Large intestine (tissue), 3 donors: ENCODE data around the gene PCBP3. TPM values are rescaled to one million over a fixed set of nuclear protein-coding genes. Genes with fewer than 3 reads are reported as not detected.

Experiments used
- DNase-seq, 2 donors: peaks; one replicate each; pipeline versions ENCODE4 v3.0.0 to v3.0.0-alpha.2; 2013
- H3K27ac ChIP-seq: one replicate; pipeline ENCODE4 v1.5.1; 2013; ENCODE audit warnings: low read length
- H3K27me3 ChIP-seq: 2 replicates; pipeline ENCODE4 v1.6.1; 2013; ENCODE audit warnings: low read length; ENCODE audit not compliant: control insufficient read depth, insufficient read depth
- H3K36me3 ChIP-seq: 2 replicates; pipeline ENCODE4 v1.6.1; 2013; ENCODE audit warnings: low read length; ENCODE audit not compliant: control insufficient read depth, insufficient read depth
- H3K4me1 ChIP-seq: one replicate; pipeline ENCODE4 v1.6.1; 2013; ENCODE audit warnings: low read length; ENCODE audit not compliant: control insufficient read depth, insufficient read depth
- H3K4me3 ChIP-seq: one replicate; pipeline ENCODE4 v1.5.1; 2013; ENCODE audit warnings: low read length
- H3K9me3 ChIP-seq: one replicate; pipeline ENCODE4 v1.6.1; 2013; ENCODE audit warnings: mild to moderate bottlenecking, low read depth, low read length, moderate library complexity; ENCODE audit not compliant: control insufficient read depth
- WGBS: methylation state at CpG from one replicate; pipeline ENCODE4 v1.1.5; 2013; ENCODE audit warnings: low lambda C conversion rate; ENCODE audit not compliant: insufficient coverage; 5-methylcytosine and 5-hydroxymethylcytosine counted together
- polyA plus RNA-seq: library from polyadenylated mRNA; unstranded; fragments of 120-200 nt; gene quantifications from one replicate; pipeline ENCODE4 v1.2.1, GENCODE V29; 2013

PCBP3 gene
- polyA plus RNA-seq, 1 donor, result 7.4 TPM

DNA sequence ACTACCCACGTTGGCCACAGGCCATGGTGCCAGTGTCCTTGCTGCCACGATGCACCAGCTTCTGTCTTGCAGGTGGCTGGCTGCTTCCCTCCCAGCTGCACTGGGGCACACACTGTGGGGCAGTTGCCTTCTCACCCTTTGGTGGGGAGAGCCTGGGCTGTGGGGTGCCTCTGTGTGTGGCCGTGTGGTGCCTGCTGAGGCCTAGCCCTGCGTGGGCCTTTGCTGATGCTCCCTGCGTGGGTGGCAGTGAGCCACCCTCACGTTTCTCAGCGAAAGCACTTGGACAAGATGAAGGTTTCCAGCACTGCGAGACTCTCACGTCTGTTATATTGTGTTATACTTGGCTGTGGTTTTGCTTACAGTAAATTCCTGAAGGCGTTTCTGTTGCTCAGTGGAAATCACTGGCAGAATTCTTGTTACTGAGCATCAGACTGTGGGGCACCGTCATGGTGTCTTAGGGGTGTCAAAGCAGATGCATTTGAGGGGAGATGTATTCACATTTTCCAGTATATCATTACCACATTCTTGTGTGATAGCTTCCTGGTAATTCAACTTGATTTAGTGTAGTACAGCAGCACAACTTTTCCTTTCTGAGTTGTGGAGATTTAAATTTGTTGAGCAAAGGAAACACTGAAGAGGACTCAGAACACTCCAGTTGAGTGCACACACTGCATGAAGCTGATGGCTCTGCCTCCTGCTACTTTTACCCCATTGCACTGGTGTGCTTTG is 124.7 kb downstream of the PCBP3 start:
- peak in 1 of 2 donors; percentile 26 for DNase-seq
- Histone ChIP-seq H3K27me3 (no peaks in the 10 kb centered on the region), H3K4me3 (no peak overlapping the region), H3K36me3 (no peaks in the 10 kb centered on the region), H3K27ac (peak overlapping the region; percentile 51), H3K9me3 (no peaks in the 10 kb centered on the region), H3K4me1 (peaks cover 8% of the 10 kb centered on the region)
- WGBS, result no CpG with 5 or more reads among the region's 11 CpGs

GRCh38 chr21:45768740-45769048 is 125.2 kb downstream of the PCBP3 start:
- H3K9me3 ChIP-seq, result no peaks in the 10 kb centered on the region
- DNase-seq, result no peak
- H3K36me3 ChIP-seq, result no peaks in the 10 kb centered on the region
- no peak overlapping the region for H3K4me3 ChIP-seq
- WGBS, result no CpG with 5 or more reads among the region's 11 CpGs
- peak overlapping the region; percentile 38 for H3K27ac ChIP-seq
- H3K4me1 ChIP-seq, result peaks cover 8% of the 10 kb centered on the region
- H3K27me3 ChIP-seq, result no peaks in the 10 kb centered on the region

- WGBS, result no CpG with 5 or more reads among the region's 14 CpGs
- Histone ChIP-seq H3K4me1 (peaks cover 8% of the 10 kb centered on the region), H3K36me3 (no peaks in the 10 kb centered on the region), H3K27ac (no peak overlapping the region), H3K9me3 (no peaks in the 10 kb centered on the region), H3K27me3 (no peaks in the 10 kb centered on the region), H3K4me3 (no peak overlapping the region)
- DNase-seq, result no peak
Observed at GRCh38 chr21:45769294-45769693, 125.8 kb downstream of the PCBP3 start.

DNA sequence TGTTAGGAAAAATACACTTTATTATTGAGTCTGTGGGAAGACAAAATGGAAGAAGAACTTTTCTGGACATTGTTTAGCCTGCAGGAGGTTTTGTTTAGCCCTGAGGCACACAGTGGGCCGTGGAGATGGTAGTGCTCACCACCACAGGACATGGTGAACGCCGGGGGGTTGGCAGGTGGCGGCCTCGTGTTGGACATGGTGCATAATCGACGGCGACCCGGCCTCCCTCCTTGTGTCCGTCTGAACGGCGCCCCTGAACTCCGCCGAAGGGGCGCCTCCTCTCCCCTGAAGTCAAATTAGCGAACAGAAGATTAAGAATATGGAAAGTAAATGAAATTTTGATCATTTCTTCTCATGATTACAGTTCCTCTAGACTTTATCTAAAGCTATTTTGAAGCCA is 126.4 kb downstream of the PCBP3 start:
- WGBS, result 83% methylated on average over 1 of the region's 16 CpGs
- no peak for DNase-seq
- Histone ChIP-seq H3K36me3 (no peaks in the 10 kb centered on the region), H3K27me3 (no peaks in the 10 kb centered on the region), H3K4me1 (peaks cover 8% of the 10 kb centered on the region), H3K4me3 (no peak overlapping the region), H3K9me3 (no peaks in the 10 kb centered on the region), H3K27ac (no peak overlapping the region)

- H3K27me3 ChIP-seq, result no peaks in the 10 kb centered on the region
- H3K4me3 ChIP-seq, result no peak overlapping the region
- peaks cover 5% of the 10 kb centered on the region for H3K9me3 ChIP-seq
- H3K27ac ChIP-seq, result no peak overlapping the region
- peaks cover 5% of the 10 kb centered on the region for H3K4me1 ChIP-seq
- no peak for DNase-seq
- H3K36me3 ChIP-seq, result no peaks in the 10 kb centered on the region
Observed at GRCh38 chr21:45772180-45772579, 128.7 kb downstream of the PCBP3 start.

DNA sequence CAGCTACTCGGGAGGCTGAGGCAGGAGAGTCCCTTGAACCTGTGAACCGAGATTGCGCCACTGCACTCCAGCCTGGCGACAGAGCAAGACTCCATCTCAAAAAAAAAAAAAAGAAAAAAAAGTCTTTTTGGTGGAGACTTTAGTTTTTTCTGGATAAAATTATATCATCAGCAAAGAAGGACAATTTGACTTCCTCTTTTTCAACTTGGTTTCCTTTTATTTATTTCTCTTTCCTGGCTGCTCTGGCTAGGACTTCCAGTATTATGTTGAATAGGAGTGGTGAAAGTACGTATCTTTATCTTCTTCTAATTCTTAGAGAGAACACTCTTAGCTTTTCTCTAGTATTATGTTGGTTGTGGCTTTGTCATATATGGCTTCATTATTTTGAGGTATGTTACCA is 130.8 kb downstream of the PCBP3 start:
- H3K27me3 ChIP-seq, result no peaks in the 10 kb centered on the region
- H3K4me1 ChIP-seq, result no peaks in the 10 kb centered on the region
- H3K4me3 ChIP-seq, result no peak overlapping the region
- WGBS, result 100% methylated on average over 1 of the region's 5 CpGs
- H3K9me3 ChIP-seq, result peaks cover 5% of the 10 kb centered on the region
- DNase-seq, result no peak
- H3K36me3 ChIP-seq, result no peaks in the 10 kb centered on the region
- no peak overlapping the region for H3K27ac ChIP-seq

- H3K36me3 ChIP-seq, result no peaks in the 10 kb centered on the region
- H3K4me3 ChIP-seq, result no peak overlapping the region
- peaks cover 5% of the 10 kb centered on the region for H3K9me3 ChIP-seq
- no peak for DNase-seq
- H3K27ac ChIP-seq, result no peak overlapping the region
- WGBS, result no CpG with 5 or more reads among the region's 1 CpG
- H3K4me1 ChIP-seq, result no peaks in the 10 kb centered on the region
- H3K27me3 ChIP-seq, result no peaks in the 10 kb centered on the region
Observed at GRCh38 chr21:45776971-45777370, 133.4 kb downstream of the PCBP3 start.

GRCh38 chr21:45778686-45779085 is 135.2 kb downstream of the PCBP3 start:
- no peak overlapping the region for H3K27ac ChIP-seq
- no peak for DNase-seq
- H3K9me3 ChIP-seq, result peaks cover 5% of the 10 kb centered on the region
- no peaks in the 10 kb centered on the region for H3K36me3 ChIP-seq
- H3K4me1 ChIP-seq, result no peaks in the 10 kb centered on the region
- no CpG with 5 or more reads among the region's 1 CpG for WGBS
- no peaks in the 10 kb centered on the region for H3K27me3 ChIP-seq
- H3K4me3 ChIP-seq, result no peak overlapping the region

DNA sequence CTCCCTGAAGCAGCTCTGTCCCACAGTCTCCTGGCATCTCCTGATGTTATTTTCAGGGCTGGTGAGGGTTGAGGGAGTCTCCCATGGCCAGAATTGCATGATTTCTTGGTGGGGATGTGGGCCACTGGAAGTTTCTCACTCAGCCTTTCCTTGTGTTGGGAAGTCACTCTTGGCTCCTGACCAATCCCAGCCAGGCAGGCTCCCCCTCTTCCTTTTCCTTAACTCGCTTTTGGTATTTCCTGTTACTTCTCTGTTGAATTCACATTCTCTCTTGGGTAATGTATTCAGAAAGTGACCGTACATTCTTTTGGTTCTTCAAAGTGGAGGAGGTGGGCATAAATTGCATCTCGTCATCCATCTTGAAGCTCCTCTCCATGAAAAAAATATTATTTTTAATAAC is 135.7 kb downstream of the PCBP3 start:
- H3K4me1 ChIP-seq, result no peaks in the 10 kb centered on the region
- no peak for DNase-seq
- WGBS, result no CpG with 5 or more reads among the region's 3 CpGs
- no peak overlapping the region for H3K4me3 ChIP-seq
- no peaks in the 10 kb centered on the region for H3K36me3 ChIP-seq
- peaks cover 5% of the 10 kb centered on the region for H3K9me3 ChIP-seq
- no peaks in the 10 kb centered on the region for H3K27me3 ChIP-seq
- no peak overlapping the region for H3K27ac ChIP-seq

GRCh38 chr21:45780647-45781046 is 137.1 kb downstream of the PCBP3 start:
- Histone ChIP-seq H3K36me3 (no peaks in the 10 kb centered on the region), H3K9me3 (peaks cover 5% of the 10 kb centered on the region), H3K4me3 (no peak overlapping the region), H3K27ac (no peak overlapping the region), H3K27me3 (no peaks in the 10 kb centered on the region), H3K4me1 (no peaks in the 10 kb centered on the region)
- WGBS, result no CpG with 5 or more reads among the region's 3 CpGs
- DNase-seq, result no peak

DNA sequence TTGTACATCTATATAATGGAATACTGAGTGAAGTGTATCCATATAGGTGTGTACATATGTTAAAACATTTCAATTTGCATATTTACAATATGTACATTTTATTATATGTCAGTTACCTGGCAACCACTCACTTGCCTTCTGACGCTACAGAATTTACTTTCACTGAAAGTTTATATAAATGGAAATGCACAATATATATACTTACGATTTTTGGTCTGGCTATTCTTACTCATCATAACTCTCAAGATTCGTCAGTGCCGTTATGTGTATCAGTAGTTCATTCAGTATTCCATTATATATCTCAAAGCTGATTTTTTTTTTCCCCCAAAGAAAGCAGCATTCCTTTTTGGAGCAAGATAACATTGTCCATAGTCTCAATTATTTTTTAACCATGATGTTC is 138.2 kb downstream of the PCBP3 start:
- Histone ChIP-seq H3K9me3 (peaks cover 4% of the 10 kb centered on the region), H3K4me3 (no peak overlapping the region), H3K27me3 (no peaks in the 10 kb centered on the region), H3K36me3 (no peaks in the 10 kb centered on the region), H3K27ac (no peak overlapping the region), H3K4me1 (no peaks in the 10 kb centered on the region)
- 93% methylated on average over 3 of the region's 4 CpGs for WGBS
- no peak for DNase-seq
